H1 (cell line): ENCODE data around the gene ARL3. TPM values are rescaled to one million over a fixed set of nuclear protein-coding genes. Genes with fewer than 3 reads are reported as not detected.

ENCODE experiments used
- CTCF ChIA-PET: fragments of 300-600 bp; sonication (Branson Sonifier 250); formaldehyde crosslinking; loops from one replicate; lab custom pipeline; 2021; ENCODE audit not compliant: partially characterized antibody; lab: Charles Lee
- POLR2A ChIA-PET: fragments of 300-600 bp; sonication (Branson Sonifier 250); formaldehyde crosslinking; loops from one replicate; lab custom pipeline; 2021; ENCODE audit warnings: inconsistent platforms; ENCODE audit not compliant: partially characterized antibody; lab: Charles Lee
- DNase-seq, 2 experiments: peaks; one replicate each; pipeline versions ENCODE4 v3.0.0 to v3.0.0-alpha.2; 2010 to 2022; ENCODE audit warnings: low spot score in 2 of 2, low read depth in 1 of 2, mixed read lengths in 1 of 2
- FAIRE-seq: peaks from 2 replicates; lab custom pipeline; 2011; peaks lifted over from hg19 to GRCh38; lab: Jason Lieb, UNC
- H2AFZ ChIP-seq: 2 replicates; pipeline ENCODE4 v1.8.1; 2012; ENCODE audit warnings: low read length, inconsistent platforms
- H2AK5ac ChIP-seq: 2 replicates; pipeline ENCODE4 v1.6.1; 2013; ENCODE audit warnings: low read depth, low read length
- H2BK120ac ChIP-seq: replicated peaks from 2 replicates; pipeline ENCODE3; 2013; ENCODE audit warnings: low read depth, low read length, inconsistent platforms
- H2BK12ac ChIP-seq: 2 replicates; pipeline ENCODE4 v1.6.1; 2013; ENCODE audit warnings: low read depth, low read length
- H2BK15ac ChIP-seq: 2 replicates; pipeline ENCODE4 v1.6.1; 2013; ENCODE audit warnings: low read length
- H2BK20ac ChIP-seq: 2 replicates; pipeline ENCODE4 v1.6.1; 2013; ENCODE audit warnings: low read length
- H2BK5ac ChIP-seq: 2 replicates; pipeline ENCODE4 v1.6.1; 2013; ENCODE audit warnings: low read depth, low read length
- H3K14ac ChIP-seq: 2 replicates; pipeline ENCODE4 v1.6.1; 2013; ENCODE audit warnings: inconsistent platforms; ENCODE audit not compliant: insufficient read length
- H3K18ac ChIP-seq: 2 replicates; pipeline ENCODE4 v1.6.1; 2013; ENCODE audit warnings: low read length; ENCODE audit errors: extremely low read depth
- H3K23ac ChIP-seq: 2 replicates; pipeline ENCODE4 v1.6.1; 2013; ENCODE audit warnings: inconsistent platforms; ENCODE audit not compliant: insufficient read length
- H3K23me2 ChIP-seq: 2 replicates; pipeline ENCODE4 v1.6.1; 2013; ENCODE audit warnings: low read depth, low read length
- H3K27ac ChIP-seq: 2 replicates; pipeline ENCODE4 v1.6.1; 2011; ENCODE audit warnings: low read depth, low read length, inconsistent platforms
- H3K27me3 ChIP-seq, 4 experiments: replicated peaks in 1 of 4; 1 replicate in 1 of 4; 2 replicates in 3 of 4; pipeline versions ENCODE4 v1.6.1 to v1.8.1; 2011 to 2013; ENCODE audit warnings: low read length in 3 of 4, mild to moderate bottlenecking in 3 of 4, inconsistent platforms in 2 of 4, mixed read lengths in 2 of 4, moderate library complexity in 1 of 4; ENCODE audit not compliant: control insufficient read depth in 3 of 4, insufficient read depth in 3 of 4; ENCODE audit errors: extremely low read depth in 1 of 4
- H3K36me3 ChIP-seq, 4 experiments: 2 replicates each; pipeline versions ENCODE4 v1.6.1 to v1.8.1; 2011 to 2013; ENCODE audit warnings: mild to moderate bottlenecking in 4 of 4, low read length in 3 of 4, moderate library complexity in 2 of 4, control low read depth in 1 of 4, inconsistent platforms in 1 of 4; ENCODE audit not compliant: insufficient read depth in 4 of 4, control insufficient read depth in 2 of 4
- H3K4ac ChIP-seq: replicated peaks from 2 replicates; pipeline ENCODE3; 2013; ENCODE audit warnings: low read length, low read depth, mixed read lengths, inconsistent platforms; ENCODE audit not compliant: insufficient read length
- H3K4me1 ChIP-seq, 4 experiments: replicated peaks in 1 of 4; 1 replicate in 1 of 4; 2 replicates in 3 of 4; pipeline versions ENCODE4 v1.6.1 to v1.8.1; 2011 to 2013; ENCODE audit warnings: low read length in 3 of 4, inconsistent platforms in 2 of 4, mixed read lengths in 1 of 4; ENCODE audit not compliant: insufficient read depth in 4 of 4, control insufficient read depth in 3 of 4
- H3K4me2 ChIP-seq, 2 experiments: 2 replicates each; pipeline versions ENCODE4 v1.6.1 to v1.8.1; 2011 to 2013; ENCODE audit warnings: low read depth in 2 of 2, low read length in 2 of 2, control low read depth in 1 of 2, inconsistent platforms in 1 of 2, mild to moderate bottlenecking in 1 of 2; ENCODE audit not compliant: insufficient read depth in 1 of 2
- H3K4me3 ChIP-seq, 4 experiments: fragments of 200-600, 300-600 bp in 1 of 4; sonication (generic), shearing (Covaris generic), sonication (Bioruptor Twin) in 1 of 4; 2 replicates each; pipeline versions ENCODE4 v1.5.1 to v1.8.1; 2011 to 2016; ENCODE audit warnings: low read length in 4 of 4, low read depth in 3 of 4, control low read depth in 2 of 4, inconsistent platforms in 2 of 4, mild to moderate bottlenecking in 2 of 4, mixed read lengths in 1 of 4, moderate library complexity in 1 of 4; ENCODE audit not compliant: insufficient read depth in 2 of 4; ENCODE audit errors: extremely low read depth in 1 of 4
- H3K56ac ChIP-seq: replicated peaks from 2 replicates; pipeline ENCODE3; 2013; ENCODE audit warnings: low read depth, mild to moderate bottlenecking, mixed read lengths, low read length, inconsistent platforms; ENCODE audit not compliant: insufficient read length
- H3K79me1 ChIP-seq: 2 replicates; pipeline ENCODE4 v1.6.1; 2013; ENCODE audit warnings: low read depth, low read length, control low read depth
- H3K79me2 ChIP-seq, 2 experiments: 2 replicates each; pipeline versions ENCODE4 v1.6.1 to v1.8.1; 2012 to 2013; ENCODE audit warnings: low read length in 2 of 2, mild to moderate bottlenecking in 2 of 2, inconsistent platforms in 1 of 2; ENCODE audit not compliant: insufficient read depth in 2 of 2, control insufficient read depth in 1 of 2
- H3K9ac ChIP-seq, 4 experiments: replicated peaks in 1 of 4; 1 replicate in 1 of 4; 2 replicates in 3 of 4; pipeline versions ENCODE4 v1.6.1 to v1.8.1; 2011 to 2013; ENCODE audit warnings: low read depth in 3 of 4, low read length in 3 of 4, control low read depth in 2 of 4, mild to moderate bottlenecking in 2 of 4, moderate library complexity in 2 of 4, inconsistent platforms in 1 of 4; ENCODE audit errors: extremely low read depth in 1 of 4
- H3K9me3 ChIP-seq, 2 experiments: 2 replicates each; pipeline versions ENCODE4 v1.6.1 to v1.8.1; 2012 to 2013; ENCODE audit warnings: mild to moderate bottlenecking in 2 of 2, moderate library complexity in 2 of 2, control low read depth in 1 of 2, inconsistent platforms in 1 of 2, low read depth in 1 of 2, low read length in 1 of 2, mixed read lengths in 1 of 2; ENCODE audit not compliant: insufficient read depth in 2 of 2
- H4K20me1 ChIP-seq, 2 experiments: replicated peaks in 1 of 2; 2 replicates each; pipeline versions ENCODE3 to v1.8.1; 2011 to 2013; ENCODE audit warnings: inconsistent platforms in 2 of 2, low read length in 2 of 2, mild to moderate bottlenecking in 1 of 2; ENCODE audit not compliant: insufficient read depth in 2 of 2, control insufficient read depth in 1 of 2
- H4K5ac ChIP-seq: 2 replicates; pipeline ENCODE4 v1.6.1; 2013; ENCODE audit warnings: low read length, low read depth, mixed read lengths, inconsistent platforms; ENCODE audit not compliant: insufficient read length
- H4K8ac ChIP-seq: 2 replicates; pipeline ENCODE4 v1.8.0; 2013; ENCODE audit warnings: mild to moderate bottlenecking, moderate library complexity, low read length, inconsistent platforms; ENCODE audit not compliant: insufficient read depth; ENCODE audit errors: extremely low read depth
- H4K91ac ChIP-seq: replicated peaks from 2 replicates; pipeline ENCODE3; 2013; ENCODE audit warnings: low read length, mixed read lengths, inconsistent platforms; ENCODE audit not compliant: insufficient read length
- CTBP2 ChIP-seq: IDR thresholded peaks from 2 replicates; pipeline ENCODE4 v1.7.0; 2011; ENCODE audit warnings: borderline replicate concordance, mild to moderate bottlenecking, moderate library complexity, mixed read lengths, low read length; ENCODE audit not compliant: insufficient read depth, insufficient read length
- WGBS, 2 experiments: shearing (Covaris generic) in 1 of 2; methylation state at CpG; one replicate each; pipeline versions ENCODE4 v1.1.6 to v1.1.7; 2013 to 2015; ENCODE audit warnings: low lambda C conversion rate in 2 of 2, mixed read lengths in 2 of 2, inconsistent platforms in 1 of 2, low coverage in 1 of 2, missing lambda C conversion rate in 1 of 2; ENCODE audit not compliant: insufficient replicate concordance in 2 of 2, insufficient coverage in 1 of 2, insufficient read length in 1 of 2; ENCODE audit errors: extremely low coverage in 1 of 2, missing lambda C conversion rate in 1 of 2; 5-methylcytosine and 5-hydroxymethylcytosine counted together
- polyA plus RNA-seq, 7 experiments: library from polyadenylated mRNA; depleted of rRNA in 3 of 7; stranded (reverse) in 5 of 7; unstranded in 2 of 7; fragments of >200 nt in 5 of 7; fragments of 200-250 nt in 2 of 7; gene quantifications; 1 replicate in 5 of 7; 2 replicates in 1 of 7; 4 replicates in 1 of 7; pipeline versions ENCODE4 v1.2.1 to v1.2.3, GENCODE V29; 2011 to 2013; ENCODE audit warnings: missing spikeins in 2 of 7, mixed read lengths in 2 of 7
- total RNA-seq: library from RNA; stranded (reverse); fragmentation: NEBNext Ultra II Directional; extraction: Animal tissue kit (Norgen Biotek cat#: 25700); gene quantifications from 2 replicates; pipeline ENCODE4 v1.2.1, GENCODE V29; 2021

The ARL3 gene
- total and polyA plus RNA-seq, 2 of the 8 experiments (the other 6 are each of a cell fraction or from before 2014, with no cell fraction given): 8.8 to 16.2 TPM

DNA sequence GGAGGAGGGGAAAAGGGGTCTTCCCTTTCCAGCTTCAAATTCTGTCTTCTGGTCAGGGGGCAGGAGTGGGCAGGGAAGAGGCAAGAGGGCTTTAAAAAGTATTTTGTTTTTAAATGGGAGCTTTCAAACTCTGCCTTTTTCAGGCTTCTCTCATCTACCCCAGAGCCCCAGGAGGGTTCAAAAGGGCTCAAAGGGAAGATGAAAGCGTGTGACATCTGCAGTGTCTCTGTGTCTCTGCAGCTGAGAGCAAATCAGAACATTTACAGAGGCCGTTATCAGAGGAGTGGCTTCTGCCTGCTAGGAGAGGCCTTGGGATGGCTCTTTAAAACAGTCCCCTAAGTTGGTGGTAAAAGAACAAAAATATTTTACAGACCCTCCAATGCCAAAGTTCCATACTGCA lies 39.6 kb downstream of the ARL3 start:
- FAIRE-seq: no peak
- no peak overlapping the region for H3K14ac ChIP-seq
- no peak overlapping the region for H4K91ac ChIP-seq
- no peaks in the 10 kb centered on the region for H3K79me2 ChIP-seq
- no peak overlapping the region for H4K5ac ChIP-seq
- H2BK120ac ChIP-seq: no peak overlapping the region
- no peaks in the 10 kb centered on the region for H3K9me3 ChIP-seq
- peaks cover 38 to 64% (median 40%) of the 10 kb centered on the region in 4 experiments for H3K4me1 ChIP-seq
- H2AFZ ChIP-seq: no peak overlapping the region
- no peak overlapping the region for H3K9ac ChIP-seq
- H4K20me1 ChIP-seq: no peaks in the 10 kb centered on the region
- H3K56ac ChIP-seq: no peak overlapping the region
- peak overlapping the region; percentile 59 to 64 for H3K4me2 ChIP-seq
- H3K27ac ChIP-seq: no peak overlapping the region
- ChIA-PET POLR2A (interaction anchor here (0.7 to 4.2 kb wide), 6 partner anchors 8 to 40 kb away, joined by 3 to 22 read pairs (median 8); partner anchors contain the start of genes ARL3 and SFXN2), CTCF (interaction anchor here (0.6 to 13.0 kb wide), 12 partner anchors 8 to 251 kb away, joined by 3 to 102 read pairs (median 8); partner anchors contain the start of genes ARL3, SFXN2 and TRIM8)
- H2BK12ac ChIP-seq: no peak overlapping the region
- H2AK5ac ChIP-seq: no peak overlapping the region
- H3K23ac ChIP-seq: no peak overlapping the region
- no peak overlapping the region for H4K8ac ChIP-seq
- no peak overlapping the region for H3K4ac ChIP-seq
- WGBS, 2 experiments: 48% methylated on average over 2 of the region's 2 CpGs; no CpG with 5 or more reads in 1 of the 2 experiments
- 0 out of 2 replicates have a peak overlapping the region, but pooled peaks have one; percentile 9 for H3K18ac ChIP-seq
- H3K27me3 ChIP-seq: no peaks in the 10 kb centered on the region
- H3K36me3 ChIP-seq: no peaks in the 10 kb centered on the region
- no peaks in the 10 kb centered on the region for H3K79me1 ChIP-seq
- peak overlapping the region in 1 of 4 experiments; percentile 35; a peak in 1 of 8 replicates for H3K4me3 ChIP-seq
- H2BK15ac ChIP-seq: no peak overlapping the region
- no peak overlapping the region for H2BK5ac ChIP-seq
- no peaks in the 10 kb centered on the region for H3K23me2 ChIP-seq
- H2BK20ac ChIP-seq: no peak overlapping the region
- TF ChIP-seq CTBP2: no peak
- no peak for DNase-seq
